DOHH2 (cell line): ENCODE data around the gene CYTH3.

ENCODE experiments used
- H3F3A ChIP-seq: fragments of 200-600 bp; sonication (generic), shearing (Covaris generic); 2 replicates; pipeline ENCODE4 v1.6.0; 2016; ENCODE audit warnings: antibody characterized with exemption, mild to moderate bottlenecking; ENCODE audit not compliant: control insufficient read depth, insufficient read depth
- H3K27ac ChIP-seq: fragments of 200-600 bp; sonication (generic); 2 replicates; pipeline ENCODE4 v1.5.1; 2014; ENCODE audit warnings: low read depth, mild to moderate bottlenecking, low read length, moderate library complexity
- H3K27me3 ChIP-seq: fragments of 200-600 bp; sonication (generic); 2 replicates; pipeline ENCODE4 v1.6.1; 2014; ENCODE audit warnings: mild to moderate bottlenecking, low read length, mixed read lengths; ENCODE audit not compliant: control insufficient read depth
- H3K36me3 ChIP-seq: fragments of 200-600 bp; sonication (generic); 2 replicates; pipeline ENCODE4 v1.6.1; 2014; ENCODE audit warnings: mild to moderate bottlenecking, low read length, moderate library complexity, mixed read lengths; ENCODE audit not compliant: control insufficient read depth
- H3K4me1 ChIP-seq: fragments of 200-600 bp; sonication (generic); 2 replicates; pipeline ENCODE4 v1.6.1; 2014; ENCODE audit warnings: mild to moderate bottlenecking, low read length, mixed read lengths; ENCODE audit not compliant: control insufficient read depth
- H3K4me2 ChIP-seq: fragments of 200-600 bp; sonication (generic); 2 replicates; pipeline ENCODE4 v1.6.0; 2014; ENCODE audit warnings: mild to moderate bottlenecking, low read length, moderate library complexity
- H3K4me3 ChIP-seq: fragments of 200-600 bp; sonication (generic); 2 replicates; pipeline ENCODE4 v1.5.1; 2014; ENCODE audit warnings: mild to moderate bottlenecking, low read length, mixed read lengths
- H3K79me2 ChIP-seq: fragments of 200-600 bp; sonication (generic); 2 replicates; pipeline ENCODE4 v1.6.1; 2014; ENCODE audit warnings: mild to moderate bottlenecking, low read length, mixed read lengths; ENCODE audit not compliant: control insufficient read depth
- H3K9me2 ChIP-seq: fragments of 200-600 bp; sonication (generic); replicated peaks from 2 replicates; pipeline ENCODE4 v1.6.1; 2014; ENCODE audit warnings: mild to moderate bottlenecking, low read length, mixed read lengths; ENCODE audit not compliant: control insufficient read depth
- H3K9me3 ChIP-seq: fragments of 200-600 bp; sonication (generic); 2 replicates; pipeline ENCODE4 v1.6.1; 2014; ENCODE audit warnings: antibody characterized with exemption, low read length, mixed read lengths; ENCODE audit not compliant: control insufficient read depth, insufficient read depth
- H4K20me1 ChIP-seq: fragments of 200-600 bp; sonication (generic); 2 replicates; pipeline ENCODE4 v1.6.0; 2014; ENCODE audit warnings: low read depth, mild to moderate bottlenecking, antibody characterized with exemption, low read length, moderate library complexity; ENCODE audit not compliant: control insufficient read depth, insufficient read depth
- EZH2phosphoT487 ChIP-seq: fragments of 200-600 bp; sonication (generic); IDR thresholded peaks from 2 replicates; pipeline ENCODE4 v1.6.1; 2017; ENCODE audit warnings: borderline replicate concordance, mild to moderate bottlenecking, antibody characterized with exemption, low read length, moderate library complexity, mixed read lengths
- TF ChIP-seq, protein P1 (sequence below): fragments of 200-600 bp; sonication (generic); IDR thresholded peaks from one replicate; pipeline ENCODE4 v1.5.1; 2014; ENCODE audit warnings: antibody characterized with exemption, mild to moderate bottlenecking, low read depth, low read length; ENCODE audit not compliant: poor library complexity, severe bottlenecking

CYTH3 gene

DNA sequence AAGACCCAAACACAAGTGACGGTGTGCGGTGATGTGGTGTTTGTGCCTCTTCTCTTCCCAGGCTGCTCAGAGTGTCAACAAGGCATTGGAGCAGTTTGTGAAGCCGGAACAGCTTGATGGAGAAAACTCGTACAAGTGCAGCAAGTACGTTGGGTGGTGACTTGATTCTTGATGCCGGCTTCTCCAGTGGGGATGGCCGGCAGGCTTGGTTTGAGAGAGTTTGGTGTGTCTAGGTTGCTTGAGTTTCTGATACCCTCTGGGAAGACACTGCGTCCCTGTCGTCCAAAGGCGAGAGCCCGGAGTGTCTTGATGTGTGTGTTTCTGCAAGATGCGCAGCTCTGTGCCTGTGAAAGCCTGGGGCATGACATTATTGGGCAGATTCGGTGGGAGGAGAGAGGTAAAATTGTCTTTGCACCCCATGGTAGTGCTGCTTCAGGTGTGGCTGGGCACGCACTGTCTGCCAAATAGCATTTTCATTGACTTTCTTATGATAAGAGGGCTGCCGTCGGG is 129.5 kb downstream of the CYTH3 start:
- Histone ChIP-seq H3K36me3 (peaks cover 75% of the 10 kb centered on the region), H3K27ac (no peak overlapping the region), H3K79me2 (no peaks in the 10 kb centered on the region), H3K27me3 (no peaks in the 10 kb centered on the region), H3F3A (peaks cover 3% of the 10 kb centered on the region; the same call in 1 of the 2 replicates), H3K9me2 (no peaks in the 10 kb centered on the region), H3K9me3 (no peaks in the 10 kb centered on the region), H4K20me1 (no peaks in the 10 kb centered on the region), H3K4me1 (no peaks in the 10 kb centered on the region), H3K4me3 (no peak overlapping the region), H3K4me2 (no peak overlapping the region)
- TF ChIP-seq EZH2phosphoT487: no peak
- TF ChIP-seq, protein P1, sequence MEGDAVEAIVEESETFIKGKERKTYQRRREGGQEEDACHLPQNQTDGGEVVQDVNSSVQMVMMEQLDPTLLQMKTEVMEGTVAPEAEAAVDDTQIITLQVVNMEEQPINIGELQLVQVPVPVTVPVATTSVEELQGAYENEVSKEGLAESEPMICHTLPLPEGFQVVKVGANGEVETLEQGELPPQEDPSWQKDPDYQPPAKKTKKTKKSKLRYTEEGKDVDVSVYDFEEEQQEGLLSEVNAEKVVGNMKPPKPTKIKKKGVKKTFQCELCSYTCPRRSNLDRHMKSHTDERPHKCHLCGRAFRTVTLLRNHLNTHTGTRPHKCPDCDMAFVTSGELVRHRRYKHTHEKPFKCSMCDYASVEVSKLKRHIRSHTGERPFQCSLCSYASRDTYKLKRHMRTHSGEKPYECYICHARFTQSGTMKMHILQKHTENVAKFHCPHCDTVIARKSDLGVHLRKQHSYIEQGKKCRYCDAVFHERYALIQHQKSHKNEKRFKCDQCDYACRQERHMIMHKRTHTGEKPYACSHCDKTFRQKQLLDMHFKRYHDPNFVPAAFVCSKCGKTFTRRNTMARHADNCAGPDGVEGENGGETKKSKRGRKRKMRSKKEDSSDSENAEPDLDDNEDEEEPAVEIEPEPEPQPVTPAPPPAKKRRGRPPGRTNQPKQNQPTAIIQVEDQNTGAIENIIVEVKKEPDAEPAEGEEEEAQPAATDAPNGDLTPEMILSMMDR: no peak

DNA sequence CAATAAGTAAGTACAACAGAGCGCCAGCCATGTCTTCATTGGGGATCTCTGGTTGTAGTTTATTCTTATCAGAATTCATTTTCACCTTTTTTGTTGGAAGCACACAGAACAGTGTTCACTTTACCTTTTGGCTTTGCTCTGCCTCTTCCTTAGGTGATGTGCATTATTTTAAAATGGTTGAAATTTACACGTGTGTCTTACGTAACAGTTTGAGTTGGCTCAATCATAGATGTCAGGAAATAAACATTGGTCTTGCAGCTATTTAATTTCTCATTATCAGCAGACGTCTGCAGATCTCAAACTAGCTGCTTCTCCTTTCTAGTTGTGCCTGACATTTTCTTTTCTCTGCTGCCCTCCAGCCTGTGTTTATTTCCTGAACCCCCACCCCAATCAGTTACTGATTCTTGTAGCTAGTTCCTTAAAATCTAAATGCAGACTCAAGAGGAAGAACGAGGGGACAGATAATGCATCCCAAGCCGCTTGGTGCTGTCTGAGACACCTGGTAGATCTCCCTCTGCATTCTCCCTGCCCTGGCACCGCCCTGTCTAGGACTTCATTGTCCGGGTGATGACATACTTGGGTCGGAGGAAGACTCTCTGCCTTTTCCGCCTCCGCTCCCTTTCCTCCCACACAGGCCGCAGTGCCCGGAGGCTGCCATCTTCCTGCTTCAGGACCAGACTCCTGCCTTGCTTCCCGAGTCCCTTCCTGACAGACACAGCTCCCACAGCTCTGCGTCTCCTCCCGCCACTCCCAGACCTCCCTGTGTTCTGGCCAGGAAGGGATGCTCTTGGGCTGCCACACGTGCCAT is 133.0 kb downstream of the CYTH3 start:
- Histone ChIP-seq H3K27ac (no peak overlapping the region), H3K9me2 (no peaks in the 10 kb centered on the region), H3K27me3 (no peaks in the 10 kb centered on the region), H3F3A (peaks cover 3% of the 10 kb centered on the region; the same call in 1 of the 2 replicates), H3K79me2 (peaks cover under 1% of the 10 kb centered on the region; the same call in 1 of the 2 replicates), H3K36me3 (peaks cover 47% of the 10 kb centered on the region), H3K4me2 (no peak overlapping the region), H3K9me3 (no peaks in the 10 kb centered on the region), H4K20me1 (no peaks in the 10 kb centered on the region), H3K4me3 (no peak overlapping the region), H3K4me1 (no peaks in the 10 kb centered on the region)
- TF ChIP-seq, protein P1: no peak
- no peak for TF ChIP-seq EZH2phosphoT487

DNA sequence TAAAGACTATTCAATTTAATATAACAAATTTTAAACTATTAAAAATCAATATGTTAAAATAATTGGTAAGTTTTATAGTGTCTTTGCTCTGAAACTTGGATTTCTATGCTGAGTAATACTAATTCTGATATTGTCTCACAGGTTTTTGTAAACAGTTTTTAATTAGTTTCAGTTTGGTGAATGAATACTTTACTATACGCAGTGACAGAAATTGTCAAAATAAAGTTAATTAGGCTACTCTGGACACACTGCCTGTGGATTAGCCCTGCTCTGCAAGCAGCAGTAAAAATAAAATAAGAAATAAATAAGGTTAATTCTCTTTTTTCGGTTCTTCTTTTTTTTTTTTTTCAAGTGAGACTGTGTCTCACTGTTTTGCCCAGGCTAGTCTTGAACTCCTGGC is 135.9 kb downstream of the CYTH3 start:
- Histone ChIP-seq H3K27me3 (no peaks in the 10 kb centered on the region), H3F3A (peaks cover 3% of the 10 kb centered on the region; the same call in 1 of the 2 replicates), H3K4me2 (no peak overlapping the region), H3K4me1 (no peaks in the 10 kb centered on the region), H3K27ac (no peak overlapping the region), H3K79me2 (peaks cover 12% of the 10 kb centered on the region; the same call in 1 of the 2 replicates), H3K9me3 (no peaks in the 10 kb centered on the region), H3K4me3 (no peak overlapping the region), H3K9me2 (no peaks in the 10 kb centered on the region), H4K20me1 (no peaks in the 10 kb centered on the region), H3K36me3 (peaks cover 41% of the 10 kb centered on the region)
- TF ChIP-seq, protein P1: no peak
- TF ChIP-seq EZH2phosphoT487: no peak
